ENCODE measurements around the gene TPP2.

DNA sequence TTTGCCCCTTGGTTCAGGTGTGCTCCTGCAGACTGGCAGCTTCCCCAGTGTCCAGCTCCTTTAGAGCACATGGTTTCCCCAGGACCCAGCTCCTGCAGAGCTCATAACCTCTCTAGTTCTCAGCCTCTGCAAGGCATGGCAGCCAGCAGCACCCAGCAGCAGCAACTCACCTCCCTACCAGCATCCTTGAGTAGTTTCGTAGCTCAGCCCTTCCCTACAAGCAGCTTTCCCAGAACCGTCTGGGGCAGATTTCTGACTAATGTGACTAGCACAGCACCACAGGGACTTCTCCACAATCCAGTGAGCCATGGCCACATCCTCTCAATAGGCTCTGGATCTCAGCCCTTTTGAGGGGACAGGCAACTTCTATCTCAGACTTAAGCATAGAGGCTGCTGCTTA, 112.2 kb downstream of the TPP2 start:
- TF ChIP-seq, protein P1, sequence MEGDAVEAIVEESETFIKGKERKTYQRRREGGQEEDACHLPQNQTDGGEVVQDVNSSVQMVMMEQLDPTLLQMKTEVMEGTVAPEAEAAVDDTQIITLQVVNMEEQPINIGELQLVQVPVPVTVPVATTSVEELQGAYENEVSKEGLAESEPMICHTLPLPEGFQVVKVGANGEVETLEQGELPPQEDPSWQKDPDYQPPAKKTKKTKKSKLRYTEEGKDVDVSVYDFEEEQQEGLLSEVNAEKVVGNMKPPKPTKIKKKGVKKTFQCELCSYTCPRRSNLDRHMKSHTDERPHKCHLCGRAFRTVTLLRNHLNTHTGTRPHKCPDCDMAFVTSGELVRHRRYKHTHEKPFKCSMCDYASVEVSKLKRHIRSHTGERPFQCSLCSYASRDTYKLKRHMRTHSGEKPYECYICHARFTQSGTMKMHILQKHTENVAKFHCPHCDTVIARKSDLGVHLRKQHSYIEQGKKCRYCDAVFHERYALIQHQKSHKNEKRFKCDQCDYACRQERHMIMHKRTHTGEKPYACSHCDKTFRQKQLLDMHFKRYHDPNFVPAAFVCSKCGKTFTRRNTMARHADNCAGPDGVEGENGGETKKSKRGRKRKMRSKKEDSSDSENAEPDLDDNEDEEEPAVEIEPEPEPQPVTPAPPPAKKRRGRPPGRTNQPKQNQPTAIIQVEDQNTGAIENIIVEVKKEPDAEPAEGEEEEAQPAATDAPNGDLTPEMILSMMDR (IDR thresholded peaks at IDR 0.05; ENCODE audit: poor library complexity) = no peak
- TF ChIP-seq EZH2phosphoT487 (IDR thresholded peaks at IDR 0.05; ENCODE audit: low read depth, severe bottlenecking, unreplicated experiment) = no peak
